HTR-8/SVneo (cell line): ENCODE data around the gene ANKRD11.
A peak's percentile ranks its signal among the peaks of the same experiment; 100 is the strongest.
"Not testable (repeated sequence)": the region's sequence is repeated elsewhere in the genome, so short reads cannot be mapped to it uniquely, and the experiment has no call there.

Source experiments
- DNase-seq: peaks from one replicate; pipeline ENCODE4 v3.0.0; 2011; ENCODE audit warnings: low spot score, mixed read lengths; ENCODE audit not compliant: insufficient read length
- FAIRE-seq: peaks from 2 replicates; lab custom pipeline; 2011; peaks lifted over from hg19 to GRCh38; lab: Jason Lieb, UNC

The ANKRD11 gene

DNA sequence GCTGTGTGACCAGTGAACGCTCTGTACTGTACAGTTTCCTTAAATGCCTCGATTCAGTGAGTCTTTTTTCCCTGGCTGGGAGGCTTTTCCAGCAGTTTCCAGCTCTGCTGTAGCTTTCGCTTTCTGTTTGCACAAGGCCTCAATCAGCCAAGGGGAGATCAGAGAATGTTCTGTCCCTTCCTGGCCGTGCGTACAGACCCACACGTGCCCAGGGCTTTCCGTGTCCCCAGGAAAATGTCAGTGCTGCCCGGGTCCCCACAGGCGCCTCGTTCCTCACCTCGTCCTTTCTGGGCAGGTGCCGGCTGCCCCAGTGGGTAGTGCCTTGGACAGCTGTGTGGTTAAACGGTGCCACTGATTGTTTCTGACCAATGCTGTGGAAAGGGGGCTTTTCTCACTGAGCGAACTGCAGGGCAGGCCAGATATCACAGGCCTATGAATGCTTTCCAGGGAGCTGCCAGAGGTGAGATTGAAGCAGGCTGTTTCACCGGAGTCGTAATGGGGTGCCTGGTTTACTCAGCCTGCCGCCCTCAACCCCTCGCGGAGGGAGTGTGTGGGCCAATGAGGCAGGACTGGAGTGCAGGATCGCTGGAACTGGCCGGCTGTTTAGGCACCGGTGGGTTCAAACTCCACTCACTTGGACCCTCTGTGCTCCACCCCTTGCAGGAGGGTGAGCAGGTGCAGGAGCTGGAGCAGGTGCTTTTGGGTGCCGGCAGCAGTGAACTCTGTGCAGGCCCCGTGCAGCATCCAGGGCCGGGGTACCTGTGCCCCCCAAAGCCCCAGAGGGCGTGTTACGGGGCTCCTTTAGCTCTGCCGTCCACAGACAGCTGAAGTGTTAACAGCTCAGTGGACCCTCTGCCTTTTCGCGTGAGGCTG lies 228.4 kb downstream of the ANKRD11 start:
- FAIRE-seq (no peak), DNase-seq (no peak)

DNA sequence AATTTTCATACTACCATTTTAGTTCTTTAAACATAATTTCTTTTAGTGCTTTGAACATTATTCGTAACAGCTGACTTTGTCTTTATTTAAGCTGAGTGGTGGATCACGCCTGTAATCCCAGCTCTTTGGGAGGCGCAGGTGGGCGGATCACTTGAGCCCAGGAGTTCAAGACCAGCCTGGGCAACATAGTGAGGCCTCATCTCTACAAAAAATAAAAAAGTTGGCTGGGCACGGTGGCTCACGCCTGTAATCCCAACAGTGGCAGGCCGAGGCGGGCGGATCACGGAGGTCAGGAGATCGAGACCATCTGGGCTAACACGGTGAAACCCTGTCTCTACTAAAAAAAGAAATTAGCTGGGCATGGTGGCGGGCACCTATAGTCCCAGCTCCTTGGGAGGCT lies 230.5 kb downstream of the ANKRD11 start:
- DNase-seq, FAIRE-seq: not testable (repeated sequence)

DNA sequence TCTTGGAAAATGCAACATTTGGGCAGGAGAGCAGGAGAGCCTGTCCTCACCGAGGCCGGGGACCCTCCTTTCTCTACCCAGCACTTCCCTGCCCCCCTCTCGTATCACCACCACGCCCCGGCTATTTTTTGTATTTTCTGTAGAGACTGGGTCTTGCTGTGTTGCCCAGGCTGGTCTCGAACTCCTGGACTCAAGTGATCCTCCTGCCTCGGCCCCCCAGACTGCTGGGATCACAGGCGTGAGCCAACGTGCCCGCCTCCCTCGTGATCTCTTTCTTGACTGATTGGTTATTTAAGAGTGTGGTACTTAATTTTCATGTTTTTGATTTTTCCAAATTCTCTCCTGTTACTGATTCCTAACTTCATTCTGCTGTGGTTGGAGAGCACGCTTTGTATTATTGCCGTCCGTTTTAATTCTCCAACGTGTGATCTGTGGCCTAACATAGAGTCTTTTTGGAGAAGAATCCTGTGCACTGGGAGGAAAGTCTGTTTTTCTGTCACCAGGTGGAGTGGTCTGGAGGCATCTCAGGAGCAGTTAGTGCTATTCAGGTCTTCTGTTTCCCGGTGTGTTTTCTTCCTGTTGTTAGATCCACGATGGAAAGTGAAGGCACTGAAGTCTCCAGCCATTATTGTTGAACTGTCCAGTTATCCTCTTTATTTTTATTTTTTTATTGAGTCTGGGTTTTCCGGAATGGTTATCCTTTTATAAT lies 232.4 kb downstream of the ANKRD11 start:
- FAIRE-seq (no peak), DNase-seq (no peak)

DNA sequence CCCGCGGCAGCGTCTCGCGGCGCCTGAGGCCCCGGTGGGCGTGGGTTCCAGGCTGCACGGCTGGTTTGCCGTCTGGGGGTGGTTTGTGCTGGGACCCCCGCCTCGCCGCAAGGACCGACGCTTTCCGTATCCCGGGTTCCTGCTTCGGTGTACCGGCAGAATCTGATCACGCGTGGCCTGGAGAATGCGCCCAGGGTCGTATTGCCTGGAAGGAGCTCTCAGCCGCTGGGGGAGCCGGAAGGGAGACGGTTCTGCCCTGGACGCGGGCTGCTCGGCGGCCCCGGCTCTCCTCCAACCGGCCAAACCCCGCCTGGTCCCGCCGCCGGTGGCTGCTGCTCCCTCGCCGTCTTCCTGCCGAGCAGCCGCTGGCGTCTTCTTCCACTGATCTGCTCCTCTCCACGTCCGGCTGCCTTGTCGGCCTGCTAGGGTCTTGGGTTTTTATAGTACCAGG lies 233.1 kb downstream of the ANKRD11 start:
- FAIRE-seq, result no peak
- no peak for DNase-seq

DNA sequence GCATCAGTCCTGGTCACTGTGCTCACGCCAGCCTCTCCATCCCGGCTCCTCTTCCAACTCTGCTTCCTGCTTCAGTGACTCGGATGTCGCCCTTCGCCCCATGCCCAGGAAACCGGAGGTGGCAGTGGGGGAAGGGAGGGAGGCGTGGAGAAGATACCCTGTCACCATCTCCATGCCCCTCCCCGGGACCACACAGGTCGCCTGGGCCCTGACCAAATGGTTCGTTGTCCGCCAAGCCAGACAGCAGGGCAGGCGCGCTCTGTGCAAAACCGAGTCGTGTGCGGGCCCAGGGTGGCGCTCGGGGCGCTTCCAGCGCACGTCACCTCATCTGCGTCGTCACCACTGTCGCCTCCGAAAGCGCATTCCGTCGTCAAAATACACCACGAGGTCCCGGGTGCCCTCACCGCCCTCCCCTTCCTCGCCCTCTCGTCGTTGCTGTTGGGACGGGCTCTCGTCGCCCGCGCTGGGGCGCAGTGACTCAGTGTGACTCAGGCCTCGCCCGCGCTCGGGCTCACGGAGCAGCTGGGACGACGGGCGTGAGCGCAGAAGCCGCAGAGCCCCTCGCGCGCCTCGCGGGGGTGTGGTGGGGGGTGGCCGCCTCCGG lies 233.6 kb downstream of the ANKRD11 start:
- FAIRE-seq (no peak), DNase-seq (no peak)

DNA sequence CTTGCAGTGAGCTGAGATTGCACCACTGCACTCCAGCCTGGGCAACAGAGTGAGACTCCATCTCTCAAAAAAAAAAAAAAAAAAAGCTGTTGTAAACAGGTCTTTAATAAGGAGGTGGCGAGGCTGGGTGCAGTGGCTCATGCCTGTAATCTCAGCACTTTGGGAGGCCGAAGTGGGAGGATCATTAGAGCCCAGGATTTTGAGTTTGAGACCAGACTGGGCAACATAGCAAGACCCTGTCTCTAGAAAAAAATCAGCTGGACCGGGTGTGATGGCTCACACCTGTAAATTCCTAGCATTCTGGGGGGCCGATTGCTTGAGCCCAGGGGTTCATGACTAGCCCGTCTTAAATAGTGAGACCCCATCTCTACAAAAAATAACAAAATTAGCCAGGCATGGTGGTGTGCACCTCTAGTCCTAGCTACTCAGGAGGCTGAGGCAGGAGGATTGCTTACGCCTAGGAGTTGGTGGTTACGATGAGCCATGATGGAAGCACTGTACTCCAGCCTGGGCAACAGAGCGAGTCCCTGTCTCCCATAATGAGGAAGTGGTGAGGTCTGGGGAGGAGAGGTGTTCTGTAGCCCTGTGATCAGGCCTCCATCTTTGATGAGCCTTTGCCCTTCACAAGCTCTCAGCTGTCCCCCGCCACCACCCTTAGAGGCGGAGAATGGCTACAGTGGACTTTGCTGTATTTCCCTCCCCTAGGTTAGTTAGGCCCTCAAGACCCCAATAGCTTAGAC lies 236.6 kb downstream of the ANKRD11 start:
- FAIRE-seq (no peak), DNase-seq (no peak)

DNA sequence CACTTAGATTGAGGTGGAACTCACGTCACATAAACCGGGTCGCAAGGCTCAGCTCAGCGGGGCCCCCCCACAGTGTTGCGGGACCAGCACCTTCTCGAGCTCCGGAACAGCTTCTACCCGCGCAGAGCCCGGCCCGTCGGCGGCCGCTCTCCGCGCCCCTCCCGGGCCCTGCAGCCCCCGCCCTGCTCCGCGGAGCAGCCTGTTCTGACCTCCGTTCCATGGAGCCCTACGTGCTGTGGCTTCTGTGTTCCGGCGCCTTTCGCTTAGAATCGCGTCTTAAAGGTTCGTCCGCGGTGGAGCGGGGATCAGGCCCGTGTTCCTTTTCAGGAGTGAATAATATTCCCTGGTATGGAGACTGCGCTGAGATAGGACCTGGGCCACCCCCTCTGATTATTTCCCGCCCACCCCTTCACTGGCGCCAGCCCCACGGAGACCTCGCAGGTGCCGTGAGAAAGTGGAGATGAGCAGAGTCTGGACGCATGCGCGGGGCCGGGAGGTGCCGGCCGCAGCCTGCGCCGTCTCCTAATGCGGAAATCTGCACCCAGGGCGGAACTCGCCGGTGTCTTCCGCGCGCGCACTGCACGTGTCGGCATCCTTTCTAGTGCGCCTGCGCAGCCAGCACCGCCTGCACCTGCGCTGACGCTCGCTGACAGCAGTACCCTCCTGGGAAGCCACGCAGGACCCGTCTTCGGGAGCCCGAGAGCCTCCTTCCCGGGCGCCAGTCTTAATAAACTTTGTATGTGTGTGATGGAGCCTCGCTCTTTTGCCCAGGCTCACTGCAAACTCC lies 242.0 kb downstream of the ANKRD11 start:
- DNase-seq (no peak), FAIRE-seq (no peak)

DNA sequence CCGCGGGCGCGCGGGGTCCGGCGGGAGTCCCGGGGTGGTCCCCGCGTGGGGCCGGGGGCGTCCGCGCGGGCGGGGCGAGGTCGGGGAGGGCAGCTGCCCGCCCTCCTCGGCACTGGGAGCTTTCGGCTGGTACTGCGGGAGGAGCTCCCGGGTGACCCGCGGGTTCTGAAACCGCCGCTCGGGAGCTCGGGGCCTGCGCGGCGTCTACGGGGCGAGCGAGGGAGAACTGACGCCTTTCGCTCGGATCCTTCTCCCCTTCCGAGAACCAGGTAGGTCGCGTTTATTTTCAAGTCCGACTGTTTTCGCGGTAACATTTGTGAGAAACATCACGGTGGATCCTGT lies 242.7 kb downstream of the ANKRD11 start:
- DNase-seq, FAIRE-seq: not testable (repeated sequence)

DNA sequence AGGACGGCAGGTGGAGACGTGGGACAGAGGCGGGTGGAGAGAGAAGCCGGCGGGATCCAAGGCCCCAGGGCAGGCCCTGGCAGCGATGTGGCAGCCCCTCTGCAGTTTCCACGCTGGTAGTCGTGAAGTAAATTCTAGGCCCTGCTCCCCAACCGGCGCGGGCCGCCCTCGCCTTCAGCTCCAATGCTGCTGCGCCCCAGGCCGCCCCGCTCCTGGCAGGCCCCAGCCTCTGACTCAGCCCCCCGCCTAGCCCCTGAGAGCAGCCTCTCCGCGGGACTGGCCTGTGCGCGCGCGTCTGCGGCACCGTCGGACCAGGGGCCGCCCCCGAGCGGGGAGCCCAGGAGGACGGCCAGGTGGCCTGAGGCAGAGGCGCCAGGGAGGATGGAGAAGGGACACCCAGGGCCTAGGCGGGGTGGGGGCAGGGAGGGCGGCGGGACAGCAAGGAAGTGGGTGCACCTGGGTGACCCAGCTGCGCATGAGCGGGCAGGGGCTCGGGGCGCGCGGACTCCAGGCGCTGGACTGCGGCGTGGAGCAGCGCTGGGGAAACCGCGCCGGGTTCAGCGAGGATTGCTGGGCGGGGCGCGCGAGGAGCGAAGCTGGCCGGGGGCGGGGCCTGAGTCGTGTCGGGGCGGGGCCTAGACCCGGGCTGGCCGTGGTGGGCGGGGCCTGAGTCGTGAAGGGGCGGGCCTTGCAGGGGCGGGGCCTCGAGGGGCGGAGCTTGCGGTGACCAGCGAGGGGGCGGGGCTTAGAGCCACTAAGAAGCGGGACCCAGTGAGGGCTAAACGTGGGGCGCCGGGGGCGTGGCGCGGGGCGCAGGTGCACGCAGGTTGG lies 243.2 kb downstream of the ANKRD11 start:
- peak; percentile 77 for FAIRE-seq

DNA sequence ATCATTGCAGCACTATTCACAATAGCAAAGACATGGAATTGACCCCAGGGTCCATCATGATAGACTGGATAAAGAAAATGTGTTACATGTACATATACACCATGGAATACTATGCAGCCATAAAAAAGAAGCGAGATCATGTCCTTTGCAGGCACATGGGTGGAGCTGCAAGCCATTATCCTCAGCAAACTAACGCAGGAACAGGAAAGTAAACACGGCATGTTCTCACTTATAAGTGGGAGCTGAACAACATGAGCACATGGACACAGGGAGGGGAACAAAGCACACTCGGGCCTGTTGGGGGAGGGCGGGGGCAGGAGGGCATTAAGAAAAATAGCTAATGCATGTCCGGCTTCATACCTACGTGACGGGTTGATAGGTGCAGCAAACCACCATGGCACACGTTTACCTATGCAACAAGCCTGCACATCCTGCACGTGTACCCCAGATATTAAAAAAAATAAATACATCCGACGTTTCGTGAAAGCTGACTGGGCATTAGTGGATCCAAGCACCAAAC lies 243.9 kb downstream of the ANKRD11 start:
- FAIRE-seq (no peak), DNase-seq (no peak)

More for the DNA sequence above, 243.2 kb downstream of the ANKRD11 start:
- DNase-seq, result peak; percentile 82

DNA sequence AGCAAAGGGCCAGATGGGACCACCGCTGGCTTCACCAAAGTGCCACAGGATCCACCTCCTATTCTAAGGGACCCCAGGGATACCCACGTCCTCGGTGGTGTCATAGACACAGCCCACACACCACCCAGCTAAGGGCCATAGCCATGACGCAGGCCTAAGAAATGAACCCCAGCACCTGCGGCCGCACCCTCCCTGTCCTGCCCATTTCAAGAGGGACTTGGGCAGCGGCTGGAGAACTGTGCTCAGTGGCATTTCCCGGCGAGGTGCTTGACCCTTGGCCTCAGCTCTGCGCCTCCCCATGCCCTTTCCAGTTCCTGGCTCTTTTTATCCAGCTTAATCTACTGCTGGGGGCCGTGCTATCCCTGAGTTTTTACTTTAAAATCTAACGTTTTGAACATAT lies 245.6 kb downstream of the ANKRD11 start:
- FAIRE-seq (no peak), DNase-seq (no peak)

DNA sequence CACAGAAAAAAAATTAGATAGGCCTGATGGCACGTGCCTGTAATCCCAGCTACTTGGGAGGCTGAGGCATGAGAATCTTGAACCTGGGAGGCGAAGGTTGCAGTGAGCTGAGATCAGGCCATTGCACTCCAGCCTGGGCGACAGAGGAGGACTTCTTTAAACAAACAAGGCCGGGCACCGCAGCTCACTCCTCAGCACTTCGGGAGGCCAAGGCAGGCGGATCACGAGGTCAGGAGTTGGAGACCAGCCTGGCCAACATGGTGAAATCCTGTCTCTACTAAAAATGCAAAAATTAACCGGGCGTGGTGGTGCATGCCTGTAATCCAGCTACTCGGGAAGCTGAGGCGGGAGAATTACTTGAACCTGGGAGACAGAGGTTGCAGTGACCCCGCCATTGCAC lies 246.1 kb downstream of the ANKRD11 start:
- FAIRE-seq, DNase-seq: not testable (repeated sequence)

DNA sequence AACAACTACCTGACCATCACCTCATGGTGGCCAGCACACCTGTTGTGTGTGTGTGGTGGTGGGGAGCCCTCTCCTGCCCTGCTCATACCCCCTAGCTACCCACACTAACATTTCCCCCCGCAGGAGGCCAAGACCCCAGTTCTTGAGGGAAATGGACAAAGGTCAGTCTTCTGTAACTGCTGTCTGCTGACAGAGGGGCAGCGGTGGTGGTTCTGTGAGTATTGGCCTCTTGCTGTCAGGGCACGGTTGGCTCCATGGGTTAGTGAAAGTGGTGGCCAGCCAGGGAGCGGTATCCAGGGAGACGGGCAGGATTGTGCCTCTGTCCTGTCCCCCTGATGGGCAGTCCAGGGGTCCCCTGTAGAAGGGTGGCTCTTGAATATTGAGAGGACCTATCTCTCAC lies 246.7 kb downstream of the ANKRD11 start:
- no peak for FAIRE-seq
- DNase-seq, result no peak

DNA sequence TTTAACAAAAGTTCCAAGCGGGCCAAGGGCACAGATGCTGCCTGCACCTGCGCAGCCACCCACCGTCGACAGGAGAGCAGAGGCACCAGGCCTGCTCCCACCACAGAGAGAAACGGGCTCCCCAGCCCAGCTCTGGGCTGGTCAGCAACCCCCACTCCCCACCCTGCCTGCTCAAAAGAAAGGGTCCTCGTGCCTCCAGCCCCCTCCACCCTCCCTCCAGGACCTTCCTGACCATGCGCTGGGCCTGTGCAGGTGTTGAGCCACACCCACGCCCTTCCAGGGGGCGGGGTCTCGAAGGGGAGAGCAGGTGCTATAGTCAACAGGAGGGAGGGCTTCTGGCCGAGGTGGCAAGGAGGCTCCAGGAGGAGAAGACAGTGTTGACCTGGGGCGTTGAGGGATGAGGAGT lies 247.6 kb downstream of the ANKRD11 start:
- FAIRE-seq (no peak), DNase-seq (no peak)

DNA sequence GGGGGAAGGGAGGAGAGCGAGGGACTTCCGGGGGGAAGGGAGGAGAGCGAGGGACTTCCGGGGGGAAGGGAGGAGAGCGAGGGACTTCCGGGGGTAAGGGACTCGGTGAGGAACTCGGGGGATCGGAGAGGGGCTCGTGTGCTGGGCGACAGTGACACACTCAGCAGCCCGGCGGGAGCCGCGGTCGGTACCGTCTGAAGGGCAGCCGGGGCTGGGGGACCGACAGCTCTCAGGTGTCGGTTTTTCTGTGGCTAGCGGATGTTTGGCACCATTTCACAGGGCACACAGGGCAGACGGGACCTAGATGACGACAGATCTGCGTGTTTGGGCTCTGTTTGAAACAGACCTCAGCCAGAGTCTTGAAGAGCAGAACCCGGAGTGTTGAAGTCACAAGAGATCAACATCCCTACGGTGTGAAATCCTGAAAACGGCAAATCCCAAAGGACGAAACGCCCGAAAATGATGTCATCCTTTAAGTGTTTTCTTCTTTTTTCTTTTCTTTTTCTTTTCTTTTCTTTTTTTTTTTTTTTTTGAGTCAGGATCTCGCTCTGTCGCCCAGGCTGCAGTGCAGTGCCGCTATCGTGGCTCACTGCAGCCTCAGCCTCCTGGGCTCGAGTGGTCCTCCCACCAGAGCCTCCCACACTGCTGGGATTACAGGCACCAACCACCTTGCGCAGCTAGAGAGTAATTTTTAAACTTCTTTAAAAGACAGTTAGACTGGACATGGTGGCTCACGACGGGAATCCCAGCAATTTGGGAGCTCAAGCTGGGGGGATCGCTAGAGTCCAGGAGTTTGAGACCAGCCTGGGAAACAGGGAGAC lies 249.0 kb downstream of the ANKRD11 start:
- DNase-seq, result peak; percentile 68
- FAIRE-seq, result no peak

DNA sequence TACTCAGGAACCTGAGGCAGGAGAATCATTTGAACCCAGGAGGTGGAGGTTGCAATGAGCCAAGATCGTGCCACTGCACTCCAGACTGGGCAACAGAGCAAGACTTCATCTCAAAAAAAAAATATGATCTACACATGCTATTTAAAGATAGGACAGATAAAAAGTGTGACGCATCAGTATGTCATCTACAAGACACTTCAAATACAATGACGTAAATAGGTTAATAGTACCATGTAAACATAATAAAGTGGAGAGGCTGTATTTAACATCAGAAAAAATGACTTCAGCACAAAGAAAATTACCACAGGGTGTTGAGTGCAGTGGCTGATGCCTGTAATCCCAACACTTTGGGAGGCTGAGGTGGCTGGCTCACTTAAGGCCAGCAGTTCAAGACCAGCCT lies 252.6 kb downstream of the ANKRD11 start:
- DNase-seq (no peak), FAIRE-seq (no peak)

DNA sequence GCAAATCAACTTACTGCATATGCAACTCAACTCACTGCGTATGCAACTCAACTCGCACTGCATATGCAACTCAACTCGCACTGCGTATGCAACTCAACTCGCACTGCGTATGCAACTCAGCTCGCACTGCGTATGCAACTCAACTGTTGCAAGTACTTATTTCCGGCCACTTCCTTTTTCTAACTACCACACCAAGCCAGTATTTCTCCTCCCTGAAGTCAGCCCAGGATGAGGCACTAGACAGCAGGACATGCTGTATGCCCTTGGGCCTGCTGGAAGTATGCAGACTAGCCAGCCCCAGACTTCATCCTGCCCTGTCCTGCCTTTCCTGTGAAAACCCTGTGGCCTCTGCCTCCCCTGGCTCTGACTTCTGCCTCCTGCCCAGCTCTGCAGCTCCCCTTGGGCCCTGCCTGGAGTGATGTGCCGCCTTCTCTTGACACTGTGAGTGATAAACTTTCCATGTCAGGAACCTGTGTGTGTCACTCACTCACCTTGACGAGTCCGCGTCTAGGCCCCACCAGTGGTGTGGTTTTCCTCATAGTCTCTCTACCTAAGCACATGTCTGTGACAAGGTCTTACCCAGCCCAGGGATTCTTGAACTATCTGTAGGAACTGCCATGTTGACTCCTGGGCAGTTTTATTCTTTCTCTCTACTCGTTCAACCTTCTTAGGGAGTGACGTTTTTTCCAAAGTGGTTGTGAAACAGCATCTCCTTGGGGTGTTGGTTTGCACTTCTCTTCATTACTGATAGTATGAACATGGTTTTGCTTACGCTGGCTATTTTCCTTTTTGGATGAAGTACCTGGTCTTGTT lies 256.5 kb downstream of the ANKRD11 start:
- FAIRE-seq, result no peak
- no peak for DNase-seq
